Measurements from ENCODE around the gene TCN2.

TCN2 gene

DNA sequence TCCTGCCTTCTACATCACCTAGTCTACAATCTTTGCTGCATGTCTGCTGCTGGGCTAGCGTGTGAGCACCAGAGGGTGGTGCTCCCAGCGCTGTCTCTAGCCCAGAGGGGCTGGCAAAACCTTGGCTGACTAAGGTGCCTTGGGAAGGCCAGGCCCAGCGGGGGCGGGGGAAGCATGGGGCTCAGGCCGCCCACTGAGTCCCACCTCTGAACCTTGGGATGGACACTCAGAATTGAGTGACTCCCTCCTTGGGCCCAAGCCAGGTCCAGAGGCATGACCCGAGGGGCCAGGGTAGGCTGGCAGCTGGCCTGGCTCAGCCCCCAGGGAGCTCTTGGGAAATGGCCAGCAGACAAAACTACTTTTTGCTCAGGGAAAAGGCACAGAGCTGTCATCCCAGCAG lies 24.9 kb upstream of the TCN2 start:
- TF ChIP-seq, protein P1, sequence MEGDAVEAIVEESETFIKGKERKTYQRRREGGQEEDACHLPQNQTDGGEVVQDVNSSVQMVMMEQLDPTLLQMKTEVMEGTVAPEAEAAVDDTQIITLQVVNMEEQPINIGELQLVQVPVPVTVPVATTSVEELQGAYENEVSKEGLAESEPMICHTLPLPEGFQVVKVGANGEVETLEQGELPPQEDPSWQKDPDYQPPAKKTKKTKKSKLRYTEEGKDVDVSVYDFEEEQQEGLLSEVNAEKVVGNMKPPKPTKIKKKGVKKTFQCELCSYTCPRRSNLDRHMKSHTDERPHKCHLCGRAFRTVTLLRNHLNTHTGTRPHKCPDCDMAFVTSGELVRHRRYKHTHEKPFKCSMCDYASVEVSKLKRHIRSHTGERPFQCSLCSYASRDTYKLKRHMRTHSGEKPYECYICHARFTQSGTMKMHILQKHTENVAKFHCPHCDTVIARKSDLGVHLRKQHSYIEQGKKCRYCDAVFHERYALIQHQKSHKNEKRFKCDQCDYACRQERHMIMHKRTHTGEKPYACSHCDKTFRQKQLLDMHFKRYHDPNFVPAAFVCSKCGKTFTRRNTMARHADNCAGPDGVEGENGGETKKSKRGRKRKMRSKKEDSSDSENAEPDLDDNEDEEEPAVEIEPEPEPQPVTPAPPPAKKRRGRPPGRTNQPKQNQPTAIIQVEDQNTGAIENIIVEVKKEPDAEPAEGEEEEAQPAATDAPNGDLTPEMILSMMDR (IDR thresholded peaks at IDR 0.05; ENCODE audit: low read depth, low read length): no peak
- Histone ChIP-seq H3K9me3 (ENCODE audit: severe bottlenecking) (no peaks in the 10 kb centered on the region), H3K36me3 (peaks cover 86% of the 10 kb centered on the region), H3K27ac (no peak overlapping the region), H3K4me3 (ENCODE audit: low read depth, low read length) (no peak overlapping the region), H3K27me3 (ENCODE audit: insufficient read depth, low read depth, severe bottlenecking) (no peaks in the 10 kb centered on the region)
- no peak for DNase-seq

DNA sequence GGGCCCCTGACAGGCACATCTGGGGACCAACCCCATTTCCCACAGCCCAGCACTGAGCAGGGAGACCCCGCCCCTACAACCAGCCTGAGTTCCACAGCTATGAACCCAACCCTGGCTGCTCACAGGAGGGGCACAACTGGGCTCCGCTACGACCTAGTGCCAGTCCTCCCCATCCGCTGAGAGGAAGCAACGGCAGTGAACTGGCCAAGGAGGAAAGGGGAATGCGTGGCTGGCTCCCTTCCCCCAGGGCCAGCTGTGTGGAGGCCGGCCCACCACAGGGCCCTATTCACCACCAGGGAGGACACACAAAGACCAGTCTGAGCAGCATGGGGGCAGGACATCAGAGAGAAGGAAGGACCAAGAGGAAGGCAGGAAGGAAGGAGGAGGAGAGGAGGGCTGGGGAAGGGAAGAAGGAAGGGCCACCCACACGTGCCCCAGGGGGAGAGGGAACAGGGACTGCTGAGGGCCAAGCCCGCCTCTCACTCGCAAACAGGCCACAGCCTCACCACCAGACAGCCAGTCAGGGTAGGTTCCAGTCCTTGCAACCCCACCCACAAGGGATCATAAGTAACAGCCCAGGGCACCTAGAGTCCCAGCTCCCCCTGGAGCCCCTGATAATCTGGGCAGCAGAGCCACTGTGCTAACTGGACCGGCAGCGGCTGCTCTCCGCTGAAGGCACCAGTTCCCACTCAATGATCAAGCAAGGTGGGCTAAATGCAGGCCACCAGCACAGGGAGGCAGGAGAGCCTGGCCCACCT lies 24.0 kb upstream of the TCN2 start:
- H3K4me3 ChIP-seq (ENCODE audit: low read depth, low read length): no peak overlapping the region
- DNase-seq: no peak
- H3K9me3 ChIP-seq (ENCODE audit: severe bottlenecking): no peaks in the 10 kb centered on the region
- no peaks in the 10 kb centered on the region for H3K27me3 ChIP-seq (ENCODE audit: insufficient read depth, low read depth, severe bottlenecking)
- H3K27ac ChIP-seq: no peak overlapping the region
- TF ChIP-seq, protein P1 (IDR thresholded peaks at IDR 0.05; ENCODE audit: low read depth, low read length): no peak
- peaks cover 88% of the 10 kb centered on the region for H3K36me3 ChIP-seq

GRCh38 chr22:30584441-30584840 lies 22.5 kb upstream of the TCN2 start:
- Histone ChIP-seq H3K36me3 (peaks cover 85% of the 10 kb centered on the region), H3K27me3 (ENCODE audit: insufficient read depth, low read depth, severe bottlenecking) (no peaks in the 10 kb centered on the region), H3K9me3 (ENCODE audit: severe bottlenecking) (no peaks in the 10 kb centered on the region), H3K4me3 (ENCODE audit: low read depth, low read length) (no peak overlapping the region), H3K27ac (no peak overlapping the region)
- TF ChIP-seq, protein P1 (IDR thresholded peaks at IDR 0.05; ENCODE audit: low read depth, low read length): no peak
- DNase-seq: no peak

- Histone ChIP-seq H3K9me3 (ENCODE audit: severe bottlenecking) (no peaks in the 10 kb centered on the region), H3K27ac (no peak overlapping the region), H3K36me3 (peaks cover 65% of the 10 kb centered on the region), H3K4me3 (ENCODE audit: low read depth, low read length) (no peak overlapping the region), H3K27me3 (ENCODE audit: insufficient read depth, low read depth, severe bottlenecking) (no peaks in the 10 kb centered on the region)
- TF ChIP-seq, protein P1 (IDR thresholded peaks at IDR 0.05; ENCODE audit: low read depth, low read length): no peak
- no peak for DNase-seq
Measured at GRCh38 chr22:30586414-30586813, 20.6 kb upstream of the TCN2 start.

DNA sequence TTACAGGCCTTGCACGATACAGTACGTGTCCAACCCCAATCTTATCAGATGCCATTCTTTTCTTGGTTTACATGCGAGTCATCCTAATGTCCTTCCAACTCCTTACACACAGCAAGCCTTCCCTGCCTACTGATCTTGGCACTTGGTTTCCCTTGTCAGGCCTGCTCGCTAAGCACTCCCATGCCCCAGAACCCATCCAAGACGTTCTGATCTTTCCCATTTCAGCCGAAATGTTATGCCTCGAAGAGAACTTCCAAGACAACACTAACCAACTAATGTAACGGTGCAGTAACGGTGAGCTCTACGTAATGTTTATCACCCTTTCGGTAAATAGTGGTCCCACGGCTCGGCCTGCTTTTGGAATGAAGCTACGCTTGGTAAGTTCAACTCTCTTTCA lies 15.8 kb upstream of the TCN2 start:
- Histone ChIP-seq H3K27me3 (ENCODE audit: insufficient read depth, low read depth, severe bottlenecking) (no peaks in the 10 kb centered on the region), H3K36me3 (peaks cover 27% of the 10 kb centered on the region), H3K9me3 (ENCODE audit: severe bottlenecking) (no peaks in the 10 kb centered on the region), H3K27ac (peak overlapping the region; percentile 95), H3K4me3 (ENCODE audit: low read depth, low read length) (peak overlapping the region; percentile 80)
- TF ChIP-seq, protein P1 (IDR thresholded peaks at IDR 0.05; ENCODE audit: low read depth, low read length): no peak
- no peak for DNase-seq
